NCI-H1694 treated with DMSO at 0.1 percent for 48 hours (cell line): ENCODE measurements around the gene CCDC146.
"Not testable (repeated sequence)": the region's sequence is repeated elsewhere in the genome, so short reads cannot be mapped to it uniquely, and the experiment has no call there.

Experiments used
- DNase-seq: peaks from one replicate; lab custom pipeline; 2025; lab: John Stamatoyannopoulos, UW

Gene CCDC146

GRCh38 chr7:77202481-77202976 is 80.1 kb downstream of the CCDC146 start:
- no peak for DNase-seq

GRCh38 chr7:77205706-77206105 is 83.3 kb downstream of the CCDC146 start:
- no peak for DNase-seq

GRCh38 chr7:77208416-77208815 is 86.0 kb downstream of the CCDC146 start:
- DNase-seq = no peak

GRCh38 chr7:77209479-77210139 is 87.2 kb downstream of the CCDC146 start:
- no peak for DNase-seq

- no peak for DNase-seq
These were observed 93.9 kb downstream of the CCDC146 start for GRCh38 chr7:77216181-77216845.

- DNase-seq = no peak
These were observed 95.2 kb downstream of the CCDC146 start for GRCh38 chr7:77217474-77218185.

- DNase-seq = not testable (repeated sequence)
These were observed 97.4 kb downstream of the CCDC146 start for GRCh38 chr7:77219701-77220331.

- no peak for DNase-seq
These were observed 99.7 kb downstream of the CCDC146 start for GRCh38 chr7:77222065-77222464.

- no peak for DNase-seq
These were observed 100.4 kb downstream of the CCDC146 start for GRCh38 chr7:77222819-77223218.

GRCh38 chr7:77223261-77223660 is 100.8 kb downstream of the CCDC146 start:
- DNase-seq = no peak

GRCh38 chr7:77226357-77226839 is 104.0 kb downstream of the CCDC146 start:
- no peak for DNase-seq

GRCh38 chr7:77228795-77229194 is 106.4 kb downstream of the CCDC146 start:
- not testable (repeated sequence) for DNase-seq

- DNase-seq = no peak
These were observed 110.1 kb downstream of the CCDC146 start for GRCh38 chr7:77232467-77232866.

GRCh38 chr7:77235276-77235675 is 112.9 kb downstream of the CCDC146 start:
- no peak for DNase-seq

- peak; percentile 16 for DNase-seq
These were observed 116.3 kb downstream of the CCDC146 start for GRCh38 chr7:77238703-77239136.

- no peak for DNase-seq
These were observed 117.1 kb downstream of the CCDC146 start for GRCh38 chr7:77239471-77239870.

GRCh38 chr7:77242068-77242467 is 119.7 kb downstream of the CCDC146 start:
- DNase-seq = no peak

- no peak for DNase-seq
These were observed 120.1 kb downstream of the CCDC146 start for GRCh38 chr7:77242554-77242953.

- no peak for DNase-seq
These were observed 122.0 kb downstream of the CCDC146 start for GRCh38 chr7:77244222-77244934.

- DNase-seq = no peak
These were observed 122.8 kb downstream of the CCDC146 start for GRCh38 chr7:77245015-77245755.
